Right renal cortex interstitium (tissue), 3 donors: ENCODE measurements around the gene PAX5. TPM values are rescaled to one million over a fixed set of nuclear protein-coding genes. Genes with fewer than 3 reads are reported as not detected.

Source experiments
- DNase-seq, 3 donors: peaks; one replicate each; pipeline ENCODE4 v3.0.0-alpha.2; 2013; ENCODE audit warnings: low read depth in 3 of 3, low spot score in 2 of 3
- polyA plus RNA-seq, 3 donors: library from polyadenylated mRNA; unstranded; fragments of 120-200 nt; gene quantifications; one replicate each; pipeline ENCODE4 v1.2.1, GENCODE V29; 2013; ENCODE audit not compliant: insufficient read length in 3 of 3

Gene PAX5
- polyA plus RNA-seq, 3 donors = 0.07 to 0.21 (median 0.11) TPM

GRCh38 chr9:36962691-36963090 is 71.4 kb downstream of the PAX5 start:
- no peak for DNase-seq

DNA sequence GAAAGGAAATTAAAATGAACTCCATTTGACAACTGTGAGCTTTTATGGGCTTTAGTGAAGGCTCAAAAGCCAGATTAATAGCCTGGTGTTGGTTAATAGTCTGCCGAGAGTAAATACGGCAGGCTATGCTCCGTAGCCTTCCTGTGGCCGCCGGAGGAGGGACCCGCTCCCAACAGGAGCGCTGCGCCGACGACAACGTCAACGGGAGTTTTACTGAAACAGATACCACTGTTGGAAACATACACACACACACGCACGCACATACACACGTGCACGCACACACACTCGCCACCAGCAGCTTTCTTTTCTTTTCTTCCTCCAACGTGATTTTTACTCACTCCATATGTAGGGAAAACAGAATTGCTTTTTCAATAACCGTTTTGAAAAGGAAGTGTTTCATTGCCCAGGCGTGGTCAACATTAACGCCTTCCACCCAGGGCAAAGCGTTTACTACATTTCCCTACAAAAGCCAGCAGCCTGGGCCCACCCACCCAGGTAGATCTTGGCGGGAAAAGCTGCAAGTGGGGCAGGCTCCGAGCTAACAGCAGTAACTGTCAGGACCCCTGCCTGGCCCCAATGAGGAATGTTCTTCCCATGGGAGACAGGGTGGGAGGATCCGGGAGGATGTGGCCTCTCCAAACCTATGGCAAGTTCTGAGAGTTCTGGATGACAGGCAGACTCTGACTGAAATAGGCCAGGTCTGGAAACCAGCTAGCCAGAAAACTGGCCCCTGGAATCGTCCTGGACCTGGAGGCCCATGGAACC is 72.3 kb downstream of the PAX5 start:
- DNase-seq = peak in 2 of 3 donors; percentile 25 to 26

GRCh38 chr9:36961051-36961450 is 73.0 kb downstream of the PAX5 start:
- DNase-seq = no peak

DNA sequence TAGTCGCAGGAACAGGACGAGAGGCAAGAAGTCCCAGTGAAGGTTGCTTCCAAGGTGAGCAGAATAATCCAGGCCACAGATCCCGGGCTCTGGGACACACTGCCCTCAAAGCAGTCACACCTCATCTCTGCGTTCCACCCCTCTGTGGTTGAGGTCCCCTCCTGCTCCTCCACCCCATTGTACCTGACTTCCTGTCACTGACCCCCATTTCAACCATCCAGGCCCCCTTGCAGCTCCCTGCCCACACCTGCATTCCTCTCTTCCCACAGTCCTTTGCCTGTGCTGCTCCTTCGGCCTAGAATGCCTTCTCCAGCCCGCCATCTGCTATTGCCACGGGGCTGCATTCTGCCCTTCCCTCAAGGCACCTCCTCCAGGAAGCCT is 73.5 kb downstream of the PAX5 start:
- no peak for DNase-seq

DNA sequence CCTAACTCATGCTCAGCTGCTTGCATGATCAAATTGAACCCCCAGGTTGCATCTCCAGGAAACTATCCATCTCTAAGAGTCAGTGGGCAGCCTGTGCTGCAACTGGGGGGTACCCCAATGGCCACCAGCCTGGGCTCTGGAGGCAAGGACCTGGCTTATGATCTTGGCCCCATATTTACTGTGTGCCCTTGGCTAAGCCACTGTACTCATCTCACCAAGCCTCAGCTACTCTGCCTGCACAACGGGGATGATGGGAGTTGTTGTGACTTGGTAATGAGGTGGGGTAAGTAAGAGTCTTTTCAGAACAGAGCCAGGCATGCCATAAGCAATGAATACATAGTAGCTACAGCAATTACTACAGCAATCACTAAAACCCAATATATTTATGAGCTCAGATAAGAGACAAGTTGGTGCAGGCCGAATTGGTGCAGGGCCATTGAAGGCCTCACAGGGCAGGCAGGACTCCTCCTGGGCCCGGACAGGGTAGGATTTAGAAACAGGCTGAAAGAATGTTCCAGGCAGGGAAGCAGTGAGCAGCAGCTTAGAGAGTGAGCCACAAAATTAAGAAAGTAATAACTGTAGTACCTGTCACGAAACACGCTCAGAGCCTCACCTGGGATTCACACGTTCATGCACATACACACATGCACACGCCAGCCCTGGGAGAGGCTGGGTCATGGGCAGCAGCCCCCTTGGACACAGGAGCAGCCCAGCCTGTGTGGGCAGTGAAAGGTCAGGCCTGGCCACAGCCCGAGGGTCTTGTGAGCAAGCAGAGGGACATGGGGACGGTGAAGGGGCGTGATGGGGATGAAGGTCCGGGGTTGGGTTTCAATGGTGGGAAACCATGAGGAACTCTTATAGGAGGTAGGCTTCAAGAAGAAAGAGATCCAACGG is 74.1 kb downstream of the PAX5 start:
- no peak for DNase-seq

- DNase-seq = no peak
These were observed 77.2 kb downstream of the PAX5 start for GRCh38 chr9:36956908-36957307.

DNA sequence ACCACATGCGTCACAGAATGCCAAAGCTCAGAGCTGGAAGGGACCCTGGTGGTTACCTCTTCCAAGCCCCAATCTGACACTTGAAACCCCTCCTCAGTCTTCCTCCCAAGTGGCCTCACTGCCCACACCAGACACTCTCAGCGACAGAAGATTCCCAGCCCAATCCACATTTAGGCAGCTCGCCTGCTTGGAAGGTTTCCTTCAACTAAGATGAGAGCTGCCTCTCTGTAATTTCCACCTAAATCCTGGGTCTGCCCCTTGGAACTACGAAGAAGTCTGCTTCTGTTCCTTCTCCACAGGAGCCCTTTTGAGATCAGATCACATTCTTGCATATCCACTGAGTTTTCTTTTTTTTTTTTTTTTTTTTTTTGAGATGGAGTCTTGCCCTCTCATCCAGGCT is 83.7 kb downstream of the PAX5 start:
- no peak for DNase-seq

DNA sequence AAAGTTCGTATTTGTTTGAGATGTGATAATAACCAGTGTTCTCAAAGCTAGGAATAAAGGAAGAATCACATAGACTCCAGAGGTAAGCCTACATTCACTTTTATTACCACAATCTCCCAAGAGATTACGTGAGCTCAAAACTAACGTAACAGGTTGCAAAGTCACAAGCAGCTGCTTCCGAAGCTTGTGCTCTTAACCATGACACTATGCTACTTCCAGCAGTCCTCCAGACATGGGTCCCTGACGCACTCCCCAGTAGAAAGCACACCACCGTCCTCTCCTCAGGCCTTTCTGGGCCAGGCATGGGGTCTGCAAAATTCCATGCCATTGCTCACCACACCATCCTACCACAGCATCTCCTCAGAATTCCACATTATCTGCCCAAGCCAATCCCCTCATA is 84.6 kb downstream of the PAX5 start:
- DNase-seq = no peak

DNA sequence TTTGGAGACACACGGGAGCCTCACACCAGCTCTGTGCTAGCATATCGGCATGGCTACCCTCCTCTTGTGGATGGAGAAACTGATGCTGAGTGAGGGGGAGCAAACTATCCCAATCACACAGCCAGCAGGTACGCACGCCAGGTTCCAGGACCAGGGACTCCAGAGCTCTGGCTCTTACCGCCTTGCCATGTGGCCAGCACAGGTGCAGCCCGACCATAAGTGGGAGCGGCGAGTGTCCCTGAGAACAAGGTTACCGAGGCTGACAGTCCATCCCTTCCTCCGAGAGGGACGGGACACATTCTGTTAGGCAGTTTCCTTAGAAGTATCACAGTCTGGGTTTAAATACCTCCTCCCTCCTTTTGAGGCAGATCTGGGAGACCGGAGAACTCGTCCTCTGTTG is 86.0 kb downstream of the PAX5 start:
- no peak for DNase-seq

GRCh38 chr9:36946653-36947052 is 87.4 kb downstream of the PAX5 start:
- no peak for DNase-seq

DNA sequence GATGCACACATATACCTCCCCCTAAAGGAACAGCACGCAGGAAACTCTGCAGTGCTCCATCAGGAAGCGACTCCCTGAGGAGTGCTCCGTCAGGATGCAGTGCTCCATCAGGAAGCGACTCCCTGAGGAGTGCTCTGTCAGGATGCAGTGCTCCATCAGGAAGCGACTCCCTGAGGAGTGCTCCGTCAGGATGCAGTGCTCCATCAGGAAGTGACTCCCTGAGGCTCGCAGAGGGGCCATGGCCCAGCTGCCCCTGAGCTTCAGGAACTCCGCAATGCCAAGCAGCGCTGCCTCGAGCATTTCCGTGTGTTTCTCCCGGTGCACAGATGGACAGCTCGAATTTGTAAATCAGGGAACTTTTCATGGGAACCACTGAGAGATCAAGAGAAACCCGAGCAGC is 88.1 kb downstream of the PAX5 start:
- DNase-seq = no peak

GRCh38 chr9:36942891-36943290 is 91.2 kb downstream of the PAX5 start:
- DNase-seq = no peak

DNA sequence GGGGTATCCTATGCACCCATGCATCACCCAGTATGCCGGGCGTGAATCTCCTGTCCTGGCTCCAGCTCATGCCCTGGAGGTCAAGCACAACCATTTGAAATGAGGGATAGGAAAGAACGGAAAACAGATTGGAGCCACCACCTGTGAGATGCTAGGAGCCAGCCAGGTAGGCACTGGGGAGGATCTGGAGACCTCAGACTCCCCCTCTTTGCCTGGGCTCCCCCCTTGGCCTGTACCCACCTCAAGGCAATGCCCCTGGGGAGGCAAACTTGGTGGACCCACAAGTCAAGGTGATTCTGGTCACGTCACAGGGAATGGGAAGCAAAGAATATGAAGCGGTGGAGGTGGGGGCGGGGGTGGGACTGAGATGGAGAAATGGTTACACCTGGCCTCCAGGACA is 92.6 kb downstream of the PAX5 start:
- DNase-seq = no peak

DNA sequence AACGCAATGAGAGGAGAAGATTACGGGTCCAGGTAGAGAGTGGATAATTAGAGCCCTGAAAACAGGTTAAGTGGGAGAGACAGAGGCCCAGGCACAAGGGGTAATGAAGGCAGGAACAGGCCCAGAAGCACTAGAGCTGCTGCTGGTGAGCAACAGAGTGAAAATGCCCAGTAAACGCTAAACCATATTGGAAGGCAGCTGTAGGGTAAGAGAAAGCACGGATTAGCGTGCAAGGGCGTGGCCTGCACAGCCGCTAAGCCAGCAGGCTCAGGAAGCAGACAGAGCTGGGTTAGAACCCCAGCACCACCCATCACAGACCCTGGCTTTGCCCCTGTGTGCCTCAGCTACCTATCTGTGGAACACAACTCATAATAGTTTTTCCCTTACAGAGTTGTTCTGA is 93.2 kb downstream of the PAX5 start:
- no peak for DNase-seq

- no peak for DNase-seq
These were observed 93.6 kb downstream of the PAX5 start for GRCh38 chr9:36940500-36940853.

DNA sequence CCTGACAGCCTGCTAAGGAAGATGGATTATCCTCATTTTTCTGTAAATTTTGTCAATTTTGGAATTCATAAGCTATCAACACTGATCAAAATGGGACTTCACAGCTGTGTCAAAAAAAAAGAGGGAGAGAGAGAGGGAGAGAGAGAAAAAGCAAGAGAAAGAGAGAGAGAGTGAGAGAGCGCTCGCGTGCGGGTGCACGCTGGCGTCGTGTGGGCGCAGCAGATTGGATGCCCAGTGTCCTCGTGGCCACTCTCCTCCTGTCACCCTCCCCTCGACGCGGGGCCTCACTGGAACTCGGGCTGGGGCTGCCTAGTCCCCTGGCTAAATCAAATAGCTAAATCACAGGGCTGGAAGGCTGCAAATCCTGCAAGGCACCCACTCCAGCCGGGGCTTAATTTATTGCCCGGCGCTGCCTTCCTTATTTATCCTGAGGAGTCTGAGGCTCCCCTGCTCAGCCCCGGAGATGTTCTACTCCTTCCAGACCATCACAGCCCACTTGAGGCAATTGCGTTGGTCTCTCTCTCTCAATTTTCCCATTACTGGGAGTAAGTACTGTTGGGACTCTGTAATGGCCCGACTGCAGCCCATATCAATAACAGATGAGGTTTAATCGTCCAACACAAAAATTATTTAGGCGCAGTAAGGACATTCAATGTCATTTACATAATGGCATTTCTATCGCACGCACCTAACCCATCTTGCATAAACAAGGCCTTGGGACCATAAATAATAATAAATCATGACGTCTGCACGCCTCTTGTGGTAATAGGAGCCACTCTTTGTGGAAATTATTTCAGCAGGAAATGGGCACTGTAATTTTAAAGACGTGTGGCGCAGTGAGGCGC is 94.2 kb downstream of the PAX5 start:
- no peak for DNase-seq

GRCh38 chr9:36939214-36939613 is 94.9 kb downstream of the PAX5 start:
- no peak for DNase-seq

- no peak for DNase-seq
These were observed 95.5 kb downstream of the PAX5 start for GRCh38 chr9:36938617-36939016.

DNA sequence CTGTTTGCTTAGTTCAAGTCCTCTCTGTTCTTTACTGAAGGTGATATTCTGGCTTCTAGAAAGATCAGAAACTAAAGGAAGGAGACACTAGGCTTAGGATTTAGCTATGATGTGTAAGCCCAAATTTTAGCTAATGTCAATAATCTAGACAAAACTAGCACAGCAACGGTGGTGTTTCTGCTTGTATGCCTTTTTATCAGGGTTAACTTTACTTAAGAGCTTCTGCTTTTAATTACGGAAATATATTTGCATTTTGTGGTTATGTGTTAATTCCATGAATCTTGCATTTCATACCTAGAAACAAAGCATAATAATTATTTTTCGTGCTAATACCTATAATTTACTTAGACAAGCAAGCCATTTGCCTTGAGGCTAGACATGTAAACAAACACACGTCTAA is 96.1 kb downstream of the PAX5 start:
- no peak for DNase-seq

DNA sequence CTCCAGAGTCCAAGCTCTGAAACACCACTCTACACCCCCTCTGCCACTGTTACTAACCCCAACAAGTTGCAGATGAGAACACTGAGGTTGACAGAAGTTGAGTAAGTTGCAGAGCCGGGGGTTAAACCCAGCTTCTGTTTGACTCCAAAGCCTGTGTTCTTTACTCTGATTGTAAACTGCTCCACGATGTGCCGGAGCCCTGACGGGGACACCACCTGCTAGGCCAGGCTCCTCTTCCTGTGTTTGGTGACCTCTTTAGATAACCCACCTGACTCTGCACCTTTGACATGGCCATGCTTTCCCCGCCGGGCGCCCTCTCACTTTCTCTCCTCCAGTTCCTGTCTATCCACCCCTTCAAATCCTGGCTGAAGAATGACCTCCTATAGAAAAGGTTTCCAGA is 96.7 kb downstream of the PAX5 start:
- no peak for DNase-seq

- DNase-seq = no peak
These were observed 97.6 kb downstream of the PAX5 start for GRCh38 chr9:36936498-36936831.
